Stimulated activated CD4-positive, alpha-beta T cell treated with anti-CD3 and anti-CD28 coated beads, Interleukin-1b, Interleukin-23, amount 100 ng/mL, for 24 hours (primary cell): Measurements from ENCODE around the gene CYP11A1.
"Not testable (repeated sequence)": the region's sequence is repeated elsewhere in the genome, so short reads cannot be mapped to it uniquely, and the experiment has no call there.

Experiments
- DNase-seq, 4 experiments: peaks; one replicate each; pipeline ENCODE4 v3.0.0-alpha.2; 2020; ENCODE audit warnings: low read depth in 4 of 4, low spot score in 1 of 4

Gene CYP11A1

DNA sequence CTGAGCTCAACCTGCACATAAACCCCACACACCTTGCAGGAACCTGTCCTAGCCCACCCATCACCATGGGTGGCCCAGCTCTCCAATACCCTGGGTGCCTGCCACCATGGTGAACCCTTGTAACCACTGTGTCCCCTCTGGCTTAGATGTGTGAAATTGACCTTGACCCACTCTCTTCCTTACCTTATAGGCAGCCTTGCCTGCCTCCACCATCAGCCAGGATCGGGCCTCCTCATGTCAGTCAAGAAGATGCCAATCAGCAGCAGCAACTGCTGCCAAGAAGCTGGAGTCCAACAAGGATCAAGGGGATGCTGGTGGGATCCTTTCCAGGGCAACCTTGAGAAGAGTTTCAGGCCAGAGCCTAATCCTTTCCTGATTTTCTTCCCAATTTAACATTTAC, 8.8 kb upstream of the CYP11A1 start:
- no peak for DNase-seq

DNA sequence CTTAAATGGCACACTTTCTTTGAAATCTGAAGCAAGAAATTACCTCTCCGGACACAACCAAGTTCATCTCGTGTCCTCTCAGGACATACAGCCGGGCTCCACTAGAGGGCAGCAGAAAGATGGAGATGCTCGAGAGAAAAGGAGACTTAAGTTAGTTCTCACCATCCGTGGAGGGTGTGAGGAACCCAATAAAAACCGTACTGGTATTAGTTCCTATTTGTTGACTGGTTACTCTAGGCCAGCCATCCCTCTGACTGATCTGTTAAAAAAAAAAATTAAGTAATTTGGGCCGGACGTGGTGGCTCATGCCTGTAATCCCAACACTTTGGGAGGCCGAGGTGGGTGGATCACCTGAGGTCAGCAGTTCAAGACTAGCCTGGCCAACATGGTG, 7.9 kb upstream of the CYP11A1 start:
- peak; percentile 76 to 83 (median 78) for DNase-seq

DNA sequence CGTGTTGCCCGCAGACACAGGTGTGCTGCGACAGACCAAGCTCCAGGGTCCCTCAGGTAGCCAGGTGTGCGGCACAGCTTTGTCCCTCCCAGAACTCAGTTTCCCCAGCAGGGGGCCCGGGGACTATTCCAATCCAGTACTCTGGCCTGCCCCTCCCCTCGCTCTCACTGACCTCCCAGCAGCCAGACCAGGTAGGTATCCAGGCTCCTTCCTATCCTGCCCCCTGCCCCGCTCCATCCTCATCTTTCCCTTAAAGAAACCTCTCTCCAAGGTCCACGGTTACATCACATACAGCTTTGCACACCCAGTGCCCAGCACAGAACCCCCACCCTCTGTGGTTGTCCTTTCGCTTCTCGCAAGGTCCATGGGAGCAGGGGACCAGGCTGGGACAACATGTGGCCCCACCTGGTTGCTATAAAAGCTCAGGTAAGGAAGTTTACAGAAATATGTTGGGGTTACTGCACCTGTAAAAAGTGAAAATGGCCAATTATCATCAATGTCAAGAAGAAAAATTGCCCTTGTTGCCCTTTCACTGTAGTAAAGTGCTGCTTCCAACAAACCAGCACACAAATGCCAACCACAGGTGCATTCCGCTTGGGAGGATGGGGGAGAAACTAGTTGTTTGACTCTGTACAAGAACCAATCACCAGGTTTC, 7.3 kb upstream of the CYP11A1 start:
- no peak for DNase-seq

DNA sequence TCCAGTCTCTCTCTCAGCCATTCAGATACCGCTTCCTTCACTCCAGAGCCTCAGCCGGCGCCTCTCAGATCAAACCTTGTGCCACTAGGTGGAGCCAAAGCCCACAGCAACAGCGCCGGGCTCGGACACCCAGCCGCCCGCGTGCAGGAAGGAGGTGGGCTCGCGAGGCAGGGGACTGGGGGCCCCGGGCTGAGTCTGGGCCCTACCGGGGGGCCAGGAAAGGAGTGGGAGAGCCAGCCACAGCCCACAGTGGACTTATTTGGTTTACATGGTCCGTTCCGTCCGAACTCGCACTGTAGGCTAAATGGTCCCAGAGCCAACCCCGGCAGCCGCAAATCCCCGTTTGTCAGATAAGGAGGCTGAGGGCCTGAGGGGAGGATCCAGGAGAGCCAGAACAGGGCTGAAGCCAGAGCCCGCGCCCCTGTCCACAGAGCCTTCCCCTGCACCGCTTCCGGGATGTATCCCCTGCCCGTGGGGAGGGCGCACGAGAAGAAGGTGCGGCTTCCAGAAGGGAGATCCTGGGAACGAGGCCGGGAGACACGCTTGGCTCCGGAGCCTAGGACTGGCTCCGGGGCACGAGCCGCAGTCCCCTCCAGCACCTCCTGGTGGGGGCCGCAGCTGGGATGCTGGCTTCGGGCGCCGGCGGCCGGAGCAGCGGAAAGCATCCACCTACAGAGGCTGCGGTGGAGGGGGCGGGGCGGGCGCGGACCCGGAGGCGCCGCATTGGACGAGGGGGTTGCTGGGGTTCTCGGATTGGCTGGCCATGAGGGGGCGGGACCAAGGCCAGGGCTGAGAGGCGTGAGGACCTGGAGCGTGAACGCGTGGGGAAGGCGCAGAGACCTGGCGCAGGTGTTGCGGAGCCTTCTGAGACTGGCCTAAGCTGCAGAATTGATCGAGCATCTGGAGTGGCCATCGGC, 6.5 kb upstream of the CYP11A1 start:
- DNase-seq = peak; percentile 86 to 97 (median 90)

DNA sequence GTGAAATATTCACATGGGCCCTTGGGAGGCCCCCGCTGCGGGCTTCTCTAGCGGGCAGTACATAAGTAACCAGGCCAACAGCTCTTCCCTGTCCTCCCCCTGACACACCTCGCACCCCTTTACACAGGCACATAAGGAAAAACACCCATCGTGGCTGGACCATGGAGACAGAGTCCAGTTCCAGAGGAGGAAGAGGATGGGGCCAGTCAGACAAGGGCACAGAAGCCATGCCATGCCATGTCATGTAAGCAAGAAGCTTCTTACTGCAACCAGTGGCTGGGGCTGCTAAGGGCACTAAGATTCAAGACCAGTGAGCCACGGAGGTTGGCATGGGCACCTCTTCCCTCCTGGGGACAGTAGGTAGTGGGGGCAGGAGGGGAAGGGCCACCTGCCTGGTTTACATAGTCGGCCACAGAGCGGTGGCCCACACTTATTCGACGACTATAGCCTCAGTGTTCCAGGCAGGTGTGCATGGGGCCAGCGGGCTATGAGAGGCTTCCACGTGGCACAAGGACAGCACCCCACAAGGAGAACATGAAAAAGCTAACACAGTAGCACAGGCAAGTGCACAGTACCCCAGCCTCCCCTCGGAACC, 5.7 kb upstream of the CYP11A1 start:
- no peak for DNase-seq

DNA sequence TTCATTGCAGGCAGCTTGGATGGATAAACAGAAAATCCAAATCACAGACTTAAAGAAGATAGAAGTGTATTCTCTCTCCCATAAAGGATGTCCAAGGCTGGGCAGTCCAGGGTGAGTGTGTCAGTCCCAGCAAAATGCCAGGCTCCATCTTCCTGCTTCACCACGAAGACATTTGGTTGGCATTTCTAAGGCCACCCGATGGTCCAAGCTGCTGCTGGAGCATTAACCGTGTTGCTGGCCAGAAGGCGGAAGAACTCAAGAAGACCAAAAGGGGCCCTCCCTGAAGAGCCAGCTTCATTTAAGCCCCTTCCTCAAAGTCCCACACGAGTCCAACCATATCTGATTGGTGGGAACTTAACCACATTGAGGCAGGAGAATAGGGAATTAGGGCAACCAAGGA, 3.0 kb upstream of the CYP11A1 start:
- DNase-seq = no peak

DNA sequence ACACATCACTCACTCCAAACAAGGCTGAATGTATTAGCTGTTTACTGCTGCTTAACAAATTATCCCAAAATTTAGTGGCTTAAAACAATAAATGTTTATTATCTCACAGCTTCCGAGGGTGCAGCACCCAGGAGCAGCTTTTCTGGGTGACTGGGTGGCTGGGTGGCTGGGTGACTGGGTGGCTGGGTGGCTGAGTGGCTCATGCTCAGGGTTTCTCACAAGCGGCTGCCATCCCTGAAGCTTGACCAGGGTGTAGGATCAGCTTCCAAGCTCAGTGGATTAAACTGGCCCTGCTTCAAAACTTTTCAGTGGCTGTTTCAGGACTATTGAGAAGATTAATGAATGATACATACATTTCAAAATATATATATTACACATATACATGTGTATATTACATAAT, 2.3 kb upstream of the CYP11A1 start:
- DNase-seq = no peak

DNA sequence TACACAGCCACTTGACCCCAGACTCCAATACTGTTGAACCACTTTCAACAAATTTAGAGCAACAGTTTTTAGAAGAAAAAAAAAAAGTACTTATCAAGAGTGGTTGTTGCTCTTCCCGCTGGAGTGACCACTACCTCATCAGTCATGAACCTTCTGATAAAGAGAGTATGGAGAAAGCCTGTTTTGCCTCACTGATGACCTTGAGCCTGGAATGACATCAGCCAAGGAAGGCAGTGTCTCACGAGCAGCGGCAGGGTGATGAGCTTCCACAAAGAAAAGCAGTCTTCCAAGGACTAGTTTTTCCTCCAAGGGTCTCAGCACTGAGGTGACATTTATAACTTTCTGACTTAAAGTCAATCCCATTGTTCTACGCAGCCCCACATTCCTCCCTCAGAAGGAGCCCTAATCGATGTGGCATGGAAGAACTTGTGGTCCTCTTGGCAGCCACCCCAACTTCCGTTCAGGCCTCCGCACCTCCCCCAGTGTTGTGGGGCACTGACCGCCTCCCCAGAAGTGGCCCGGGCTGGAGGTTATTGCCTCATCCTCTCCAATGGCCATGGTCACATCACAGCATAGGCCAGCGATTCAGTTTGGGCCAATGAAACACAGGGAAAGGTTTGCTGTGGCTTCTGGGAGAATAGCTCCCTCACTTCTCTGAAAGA, 1.8 kb upstream of the CYP11A1 start:
- no peak for DNase-seq

DNA sequence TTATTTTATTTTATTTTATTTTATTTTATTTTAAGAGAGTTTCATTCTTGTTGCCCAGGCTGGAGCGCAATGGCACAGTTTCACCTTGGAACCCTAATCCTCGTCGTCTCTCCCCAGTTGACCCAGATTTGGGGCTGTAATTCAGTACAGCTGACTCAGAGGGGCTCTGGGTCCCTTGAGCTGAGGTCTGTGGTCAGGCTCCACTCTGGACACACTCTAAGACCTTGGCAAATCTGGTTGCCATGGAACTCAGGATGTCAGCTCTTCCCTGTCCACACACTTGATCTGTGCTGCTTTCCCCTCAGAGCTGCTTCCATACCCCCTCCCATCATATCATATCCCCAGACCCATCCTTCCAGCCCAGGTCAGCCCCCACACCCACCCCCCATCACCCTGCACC, 675 bp upstream of the CYP11A1 start:
- DNase-seq = no peak

DNA sequence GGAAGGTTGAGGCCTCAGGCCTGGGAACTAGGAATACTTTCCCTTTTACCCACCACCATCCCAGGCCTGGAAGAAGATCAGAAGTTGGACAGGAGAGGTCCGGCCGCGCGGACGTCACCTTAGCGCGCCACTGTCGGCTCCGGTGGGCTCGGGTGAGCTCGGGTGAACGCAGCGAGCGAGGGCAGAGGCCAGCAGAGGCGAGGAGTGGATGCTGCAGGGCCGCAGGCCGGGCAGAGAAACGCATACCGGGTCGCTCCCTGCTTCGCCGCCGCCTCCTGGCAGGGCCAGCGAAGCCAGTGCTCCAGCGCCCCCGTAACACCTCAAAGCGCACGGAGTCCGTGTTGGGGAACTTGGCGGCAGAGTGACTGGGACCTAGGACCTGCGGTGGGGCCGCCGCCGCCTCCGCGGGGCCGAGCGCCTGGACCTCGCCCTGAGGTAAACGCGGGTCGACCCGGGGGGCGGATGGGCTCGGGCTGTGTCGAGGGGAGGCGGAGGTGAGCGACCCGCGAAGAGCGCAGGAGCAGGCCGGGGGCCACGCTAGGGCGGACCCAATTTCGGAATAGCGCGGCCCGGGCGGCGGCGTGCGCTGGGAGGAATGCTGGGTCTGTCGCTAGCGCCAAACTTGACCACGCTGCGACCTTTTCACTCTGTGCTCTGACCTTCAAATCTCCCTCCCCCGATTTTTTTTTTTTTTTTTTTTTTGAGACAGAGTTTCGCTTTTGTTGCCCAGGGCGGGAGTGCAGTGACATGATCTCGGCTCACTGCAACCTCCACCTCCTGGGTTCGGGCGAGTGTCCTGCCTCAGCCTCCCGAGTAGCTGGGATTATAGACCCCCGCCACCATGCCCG, 1.6 kb downstream of the CYP11A1 start:
- no peak for DNase-seq

DNA sequence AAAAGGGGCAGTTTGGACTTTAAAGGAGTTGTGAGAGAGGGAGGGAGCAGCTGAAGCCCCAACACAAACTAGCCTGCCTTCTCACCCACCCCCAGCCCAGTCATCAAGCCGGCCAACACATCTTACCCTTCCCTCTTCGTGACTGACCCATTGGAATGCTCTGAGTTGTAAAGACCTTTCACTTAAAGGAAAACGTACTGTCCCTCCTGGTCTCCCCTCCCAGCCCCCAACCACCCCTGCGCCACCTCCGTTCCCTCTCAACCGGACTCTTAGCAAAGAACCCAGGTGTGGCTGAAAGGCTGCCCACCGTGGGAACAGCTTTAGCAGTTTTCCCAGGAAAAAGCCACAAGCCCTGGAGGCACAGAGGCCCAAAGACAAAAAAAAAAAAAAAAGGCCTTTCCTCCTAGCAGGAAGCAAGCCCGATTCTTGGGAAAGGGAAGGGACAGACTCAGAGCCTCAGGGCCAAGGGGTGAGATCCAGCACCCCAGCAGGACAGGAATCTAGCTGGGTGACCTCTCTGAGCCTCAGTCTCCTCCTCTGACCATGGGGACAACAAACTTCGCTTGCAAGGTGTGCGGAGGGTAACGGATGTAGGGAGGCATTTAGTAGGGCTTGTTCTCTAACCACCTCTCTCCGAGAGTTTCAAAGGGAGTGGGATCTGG, 2.4 kb downstream of the CYP11A1 start:
- DNase-seq = no peak

DNA sequence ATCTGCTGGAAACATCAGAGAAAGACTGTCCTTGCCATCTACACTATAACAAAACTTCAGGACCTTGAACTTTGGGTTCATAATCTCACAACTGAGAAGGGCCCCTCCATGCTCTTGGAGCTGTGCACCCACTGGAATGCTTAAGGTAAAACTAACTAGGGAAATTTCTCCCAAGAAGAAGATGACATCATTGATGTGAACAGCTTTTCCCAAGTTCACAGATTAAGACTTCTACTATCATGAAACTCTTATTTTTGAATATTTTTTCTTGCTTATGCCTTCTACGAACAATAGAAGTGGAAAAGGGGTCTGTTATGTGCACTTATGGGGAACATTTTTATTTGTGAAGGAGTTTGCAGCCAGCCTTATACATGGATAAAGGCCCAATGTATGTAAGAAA, 5.0 kb downstream of the CYP11A1 start:
- no peak for DNase-seq

DNA sequence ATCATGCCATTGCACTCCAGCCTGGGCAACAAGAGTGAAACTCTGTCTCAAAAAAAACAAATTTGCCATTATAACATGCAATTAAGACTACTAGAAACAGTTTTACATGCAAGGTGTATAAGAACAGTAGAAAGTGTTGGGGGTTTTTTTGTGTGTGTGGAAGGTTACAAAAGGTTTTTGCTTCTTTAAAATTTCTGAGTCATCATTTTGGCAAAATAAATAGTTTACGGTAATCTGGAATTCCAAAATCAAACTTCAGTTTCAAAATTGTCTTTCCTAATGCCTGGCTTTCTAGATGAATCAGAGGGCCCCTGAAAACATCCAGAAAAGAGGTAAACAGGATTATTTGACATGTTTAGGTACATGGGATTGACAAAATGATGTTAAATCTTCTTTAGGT, 6.6 kb downstream of the CYP11A1 start:
- DNase-seq = not testable (repeated sequence)

DNA sequence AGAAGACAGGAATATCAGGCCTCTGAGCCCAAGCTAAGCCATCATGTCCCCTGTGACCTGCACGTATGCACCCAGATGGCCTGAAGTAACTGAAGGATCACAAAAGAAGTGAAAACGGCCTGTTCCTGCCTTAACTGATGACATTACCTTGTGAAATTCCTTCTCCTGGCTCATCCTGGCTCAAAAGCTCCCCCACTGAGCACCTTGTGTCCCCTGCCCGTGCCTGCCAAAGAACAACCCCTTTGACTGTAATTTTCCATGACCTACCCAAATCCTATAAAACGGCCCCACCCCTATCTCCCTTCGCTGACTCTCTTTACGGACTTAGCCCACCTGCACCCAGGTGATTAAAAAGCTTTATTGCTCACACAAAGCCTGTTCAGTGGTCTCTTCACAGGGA, 8.1 kb downstream of the CYP11A1 start:
- DNase-seq = not testable (repeated sequence)

DNA sequence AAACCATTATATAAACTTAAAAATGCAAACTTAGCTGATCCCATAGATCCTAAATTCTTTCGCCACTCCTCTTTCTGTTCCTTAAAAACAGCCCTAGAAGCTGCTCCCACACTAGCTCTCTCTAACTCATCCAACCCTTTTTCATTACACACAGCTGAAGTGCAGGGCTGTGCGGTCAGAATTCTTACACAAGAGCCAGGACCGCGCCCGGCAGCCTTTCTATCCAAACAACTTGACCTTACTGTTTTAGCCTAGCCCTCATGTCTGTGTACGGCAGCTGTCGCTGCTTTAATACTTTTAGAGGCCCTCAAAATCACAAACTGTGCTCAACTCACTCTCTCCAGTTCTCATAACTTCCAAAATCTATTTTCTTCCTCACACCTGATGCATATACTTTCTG, 9.9 kb downstream of the CYP11A1 start:
- not testable (repeated sequence) for DNase-seq

DNA sequence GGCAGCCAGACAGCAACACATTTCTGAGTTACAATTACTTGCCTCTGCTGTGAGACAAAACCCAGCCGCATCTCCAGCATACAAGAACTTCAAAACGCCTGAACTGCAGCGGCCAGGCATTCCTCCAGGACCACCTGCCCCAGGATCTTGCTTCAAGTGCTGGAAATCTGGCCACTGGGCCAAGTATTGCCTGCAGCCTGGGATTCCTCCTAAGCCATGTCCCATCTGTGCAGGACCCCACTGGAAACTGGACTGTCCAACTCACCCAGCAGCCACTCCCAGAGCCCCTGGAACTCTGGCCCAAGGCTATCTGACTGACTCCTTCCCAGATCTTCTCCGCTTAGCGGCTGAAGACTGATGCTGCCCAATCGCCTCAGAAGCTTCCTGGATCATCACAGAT, 11.4 kb downstream of the CYP11A1 start:
- not testable (repeated sequence) for DNase-seq

DNA sequence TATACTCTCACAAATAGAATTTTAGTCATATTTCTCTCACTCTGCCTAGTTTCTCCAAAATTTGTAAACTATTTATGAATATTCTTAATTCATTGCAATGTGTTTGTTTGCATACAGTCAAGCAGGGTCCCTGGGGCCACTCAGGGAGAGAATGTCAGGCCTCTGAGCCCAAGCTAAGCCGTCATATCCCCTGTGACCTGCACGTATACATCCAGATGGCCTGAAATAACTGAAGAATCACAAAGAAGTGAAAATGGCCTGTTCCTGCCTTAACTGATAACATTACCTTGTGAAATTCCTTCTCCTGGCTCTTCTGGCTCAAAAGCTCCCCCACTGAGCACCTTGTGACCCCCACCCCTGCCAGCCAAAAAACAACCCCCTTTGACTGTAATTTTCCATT, 13.5 kb downstream of the CYP11A1 start:
- DNase-seq = not testable (repeated sequence)

DNA sequence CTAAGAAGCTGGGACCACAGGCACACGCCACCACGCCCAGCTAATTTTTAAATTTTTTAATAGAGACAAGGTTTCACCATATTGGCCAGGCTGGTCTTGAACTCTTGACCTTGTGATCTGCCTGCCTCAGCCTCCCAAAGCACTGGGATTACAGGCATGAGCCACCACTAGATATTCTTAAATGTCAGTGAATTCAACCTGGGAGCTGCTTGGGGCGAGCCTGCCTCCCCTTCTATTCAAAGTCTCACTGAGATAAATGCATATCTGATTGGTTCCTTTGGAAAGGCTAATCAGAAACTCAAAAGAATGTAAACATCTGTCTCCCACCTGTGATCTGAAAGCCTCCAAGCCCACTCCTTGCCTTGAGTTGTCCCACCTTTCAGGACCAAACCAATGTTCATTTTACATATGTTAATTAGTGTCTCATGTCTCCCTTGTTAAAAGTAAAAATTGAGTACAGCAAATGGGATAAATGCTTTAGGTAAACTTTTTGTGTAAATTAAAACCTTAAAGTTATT, 15.0 kb downstream of the CYP11A1 start:
- no peak for DNase-seq

DNA sequence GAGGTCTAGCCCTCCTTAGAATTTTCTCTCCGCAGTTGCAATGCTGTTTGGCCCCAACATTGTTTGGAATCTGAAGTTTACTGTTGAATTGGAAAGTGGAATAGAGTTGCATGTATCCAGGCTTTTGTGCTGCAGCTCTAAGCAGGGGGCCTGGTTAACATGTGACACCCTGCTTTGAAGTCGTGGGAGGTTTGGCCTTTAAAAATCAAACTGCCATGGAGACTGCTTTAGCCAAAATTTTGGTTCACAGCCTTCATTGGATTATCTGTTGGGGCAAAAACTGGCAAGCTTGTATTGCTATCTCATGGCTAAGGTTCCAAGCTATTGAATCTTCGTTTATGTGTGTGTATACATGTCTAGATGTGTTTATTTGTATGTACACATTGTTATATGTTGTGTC, 15.8 kb downstream of the CYP11A1 start:
- no peak for DNase-seq
